A673 (cell line): ENCODE results near the gene SHROOM4. TPM values are rescaled to one million over a fixed set of nuclear protein-coding genes. Genes with fewer than 3 reads are reported as not detected.

ENCODE experiments used
- BruUV-seq: library from RNA; stranded (reverse); fragments of 400-500 nt; replicated peaks from 2 replicates; lab custom pipeline; 2021; lab: Mats Ljungman, UMichigan
- CTCF ChIA-PET: fragments of 300-600 bp; sonication (Branson Sonifier 250); formaldehyde crosslinking; loops from one replicate; lab custom pipeline; 2022; ENCODE audit warnings: antibody characterized with exemption; lab: Charles Lee
- POLR2A ChIA-PET: fragments of 300-600 bp; sonication (Branson Sonifier 250); formaldehyde crosslinking; loops from one replicate; lab custom pipeline; 2022; ENCODE audit warnings: antibody characterized with exemption; ENCODE audit not compliant: low non-redundant PET; lab: Charles Lee
- DNase-seq: peaks from one replicate; pipeline ENCODE4 v3.0.0-alpha.2; 2015; ENCODE audit warnings: low spot score
- H3K27ac ChIP-seq: fragments of 200-600 bp; sonication (generic); 2 replicates; pipeline ENCODE4 v1.5.1; 2016; ENCODE audit warnings: mixed run types, low read depth, mild to moderate bottlenecking, mixed read lengths, antibody characterized with exemption, low read length; ENCODE audit not compliant: poor library complexity, severe bottlenecking
- H3K27me3 ChIP-seq: fragments of 200-600 bp; sonication (generic); replicated peaks from 2 replicates; pipeline ENCODE4 v1.6.1; 2017; ENCODE audit warnings: mixed run types, low read depth, mild to moderate bottlenecking, mixed read lengths, antibody characterized with exemption, low read length; ENCODE audit not compliant: insufficient read depth, poor library complexity
- H3K36me3 ChIP-seq: fragments of 200-600 bp; sonication (generic); 2 replicates; pipeline ENCODE4 v1.6.1; 2016; ENCODE audit warnings: mixed run types, mild to moderate bottlenecking, mixed read lengths, antibody characterized with exemption, low read length; ENCODE audit not compliant: insufficient read depth, poor library complexity, severe bottlenecking
- H3K4me1 ChIP-seq: fragments of 200-600 bp; sonication (generic); 2 replicates; pipeline ENCODE4 v1.6.1; 2017; ENCODE audit warnings: mixed run types, mild to moderate bottlenecking, mixed read lengths, antibody characterized with exemption, low read length; ENCODE audit not compliant: insufficient read depth, poor library complexity, severe bottlenecking
- H3K4me3 ChIP-seq: fragments of 200-600 bp; sonication (generic); 2 replicates; pipeline ENCODE4 v1.5.1; 2016; ENCODE audit warnings: low read depth, mixed run types, mild to moderate bottlenecking, mixed read lengths, low read length; ENCODE audit not compliant: poor library complexity, severe bottlenecking
- H3K9me3 ChIP-seq: fragments of 200-600 bp; sonication (generic); 2 replicates; pipeline ENCODE4 v1.6.1; 2016; ENCODE audit warnings: mixed run types, low read depth, mild to moderate bottlenecking, mixed read lengths, antibody characterized with exemption, low read length; ENCODE audit not compliant: poor library complexity, severe bottlenecking
- EZH2 ChIP-seq: fragments of 200-600 bp; sonication (generic); IDR thresholded peaks from 2 replicates; pipeline ENCODE4 v1.6.1; 2017; ENCODE audit warnings: borderline replicate concordance, low read depth, mild to moderate bottlenecking, mixed read lengths, antibody characterized with exemption, low read length; ENCODE audit not compliant: poor library complexity, severe bottlenecking
- intact Hi-C: fragments of 100-400 bp; cut with micrococcal nuclease; formaldehyde crosslinking; loops from one replicate; pipeline ENCODE4 v1.10.0; 2022; ENCODE audit not compliant: unreplicated experiment
- total RNA-seq: library from RNA; stranded (reverse); gene quantifications from 2 replicates; pipeline ENCODE4 v1.2.3, GENCODE V29; 2021
- TF ChIP-seq, protein P1 (sequence below): fragments of 300-800, 200-600 bp; sonication (generic); conservative IDR thresholded peaks from 2 replicates; pipeline ENCODE4 v1.5.1; 2017; ENCODE audit warnings: low read depth, mild to moderate bottlenecking, antibody characterized with exemption, low read length, moderate library complexity, mixed read lengths

Gene SHROOM4
- total RNA-seq, 1 experiment from 2014 or later = 7.0 TPM

GRCh38 chrX:50586407-50586806 lies 227.6 kb downstream of the SHROOM4 start:
- ChIA-PET POLR2A (no interaction called here), CTCF (no interaction called here)
- no peak for TF ChIP-seq EZH2
- TF ChIP-seq, protein P1, sequence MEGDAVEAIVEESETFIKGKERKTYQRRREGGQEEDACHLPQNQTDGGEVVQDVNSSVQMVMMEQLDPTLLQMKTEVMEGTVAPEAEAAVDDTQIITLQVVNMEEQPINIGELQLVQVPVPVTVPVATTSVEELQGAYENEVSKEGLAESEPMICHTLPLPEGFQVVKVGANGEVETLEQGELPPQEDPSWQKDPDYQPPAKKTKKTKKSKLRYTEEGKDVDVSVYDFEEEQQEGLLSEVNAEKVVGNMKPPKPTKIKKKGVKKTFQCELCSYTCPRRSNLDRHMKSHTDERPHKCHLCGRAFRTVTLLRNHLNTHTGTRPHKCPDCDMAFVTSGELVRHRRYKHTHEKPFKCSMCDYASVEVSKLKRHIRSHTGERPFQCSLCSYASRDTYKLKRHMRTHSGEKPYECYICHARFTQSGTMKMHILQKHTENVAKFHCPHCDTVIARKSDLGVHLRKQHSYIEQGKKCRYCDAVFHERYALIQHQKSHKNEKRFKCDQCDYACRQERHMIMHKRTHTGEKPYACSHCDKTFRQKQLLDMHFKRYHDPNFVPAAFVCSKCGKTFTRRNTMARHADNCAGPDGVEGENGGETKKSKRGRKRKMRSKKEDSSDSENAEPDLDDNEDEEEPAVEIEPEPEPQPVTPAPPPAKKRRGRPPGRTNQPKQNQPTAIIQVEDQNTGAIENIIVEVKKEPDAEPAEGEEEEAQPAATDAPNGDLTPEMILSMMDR = no peak
- Histone ChIP-seq H3K9me3 (peaks cover 3% of the 10 kb centered on the region), H3K27me3 (no peaks in the 10 kb centered on the region), H3K4me1 (no peaks in the 10 kb centered on the region), H3K27ac (no peak overlapping the region), H3K36me3 (no peaks in the 10 kb centered on the region), H3K4me3 (no peak overlapping the region)
- BruUV-seq = no TSS peak
- no peak for DNase-seq
- intact Hi-C loops = loop anchor here (10.0 kb wide), 1 partner anchor 672 kb away; no protein-coding TSS in a partner anchor

GRCh38 chrX:50581405-50581804 lies 232.6 kb downstream of the SHROOM4 start:
- ChIA-PET CTCF (no interaction called here), POLR2A (no interaction called here)
- Histone ChIP-seq H3K36me3 (no peaks in the 10 kb centered on the region), H3K4me3 (no peak overlapping the region), H3K4me1 (no peaks in the 10 kb centered on the region), H3K9me3 (no peaks in the 10 kb centered on the region), H3K27me3 (no peaks in the 10 kb centered on the region), H3K27ac (no peak overlapping the region)
- intact Hi-C loops = loop anchor here (5.0 to 10.0 kb wide), 2 partner anchors 479 to 667 kb away; no protein-coding TSS in a partner anchor
- TF ChIP-seq, protein P1 = no peak
- no peak for TF ChIP-seq EZH2
- DNase-seq = no peak
- no TSS peak for BruUV-seq

DNA sequence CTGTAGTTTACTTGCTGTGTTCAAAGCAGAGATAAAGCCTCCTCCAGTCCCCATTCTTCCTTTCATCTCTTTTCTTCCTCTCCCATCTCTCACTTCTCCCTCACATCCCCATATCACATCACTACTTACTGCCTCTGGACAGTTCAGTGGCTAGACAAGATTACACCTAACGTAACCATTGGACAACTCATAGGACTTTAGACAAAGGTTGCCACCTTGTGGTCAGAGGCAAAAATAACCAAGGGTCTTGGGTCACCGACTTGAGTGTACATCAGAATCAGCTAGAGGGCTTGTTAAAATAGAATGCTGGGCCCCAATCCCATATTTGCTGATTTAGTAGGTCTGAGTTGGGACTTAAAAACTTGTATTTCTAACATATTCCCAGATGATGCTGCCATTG lies 234.0 kb downstream of the SHROOM4 start:
- Histone ChIP-seq H3K27me3 (no peaks in the 10 kb centered on the region), H3K27ac (no peak overlapping the region), H3K9me3 (no peaks in the 10 kb centered on the region), H3K4me3 (no peak overlapping the region), H3K36me3 (no peaks in the 10 kb centered on the region), H3K4me1 (no peaks in the 10 kb centered on the region)
- TF ChIP-seq EZH2 = no peak
- TF ChIP-seq, protein P1 = peak; percentile 75
- intact Hi-C loops = loop anchor here (5.0 to 10.0 kb wide), 2 partner anchors 478 to 665 kb away; no protein-coding TSS in a partner anchor
- no TSS peak for BruUV-seq
- CTCF ChIA-PET = interaction anchor here (0.5 to 1.1 kb wide), 2 partner anchors 479 to 1899 kb away, joined by 3 read pairs; no protein-coding TSS in a partner anchor
- POLR2A ChIA-PET = no interaction called here
- peak; percentile 80 for DNase-seq
